HG02852 (cell line): ENCODE measurements around the gene INO80B.
"Not testable (repeated sequence)": the region's sequence is repeated elsewhere in the genome, so short reads cannot be mapped to it uniquely, and the experiment has no call there.

Experiments
- ATAC-seq: cut with Tn5 transposase; IDR thresholded peaks from one replicate; pipeline ENCODE4 v1.9.1; 2021; ENCODE audit warnings: mild to moderate bottlenecking, moderate library complexity; ENCODE audit not compliant: unreplicated experiment

Gene INO80B

GRCh38 chr2:74474899-74475298 lies 20.0 kb downstream of the INO80B start:
- ATAC-seq, result no peak

DNA sequence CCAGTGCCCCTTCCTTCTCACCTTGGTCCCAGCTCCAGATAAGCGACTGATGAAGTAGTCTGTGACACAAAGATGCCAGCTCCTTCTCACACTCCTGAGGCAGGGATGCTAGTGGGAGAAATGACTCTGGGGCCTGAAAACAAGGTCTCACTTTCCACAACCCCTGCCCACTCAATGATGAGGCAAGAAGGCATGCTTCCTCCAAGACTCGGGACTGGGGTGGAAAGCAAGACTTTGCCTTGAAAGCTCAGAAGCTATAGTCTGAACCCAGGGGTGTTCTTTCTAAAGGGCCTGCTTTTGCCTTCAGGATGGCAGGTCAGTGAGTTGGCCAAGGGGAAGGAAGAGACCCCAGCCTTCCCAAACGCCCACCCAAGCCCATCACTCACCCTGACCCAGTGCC lies 26.5 kb downstream of the INO80B start:
- no peak for ATAC-seq

DNA sequence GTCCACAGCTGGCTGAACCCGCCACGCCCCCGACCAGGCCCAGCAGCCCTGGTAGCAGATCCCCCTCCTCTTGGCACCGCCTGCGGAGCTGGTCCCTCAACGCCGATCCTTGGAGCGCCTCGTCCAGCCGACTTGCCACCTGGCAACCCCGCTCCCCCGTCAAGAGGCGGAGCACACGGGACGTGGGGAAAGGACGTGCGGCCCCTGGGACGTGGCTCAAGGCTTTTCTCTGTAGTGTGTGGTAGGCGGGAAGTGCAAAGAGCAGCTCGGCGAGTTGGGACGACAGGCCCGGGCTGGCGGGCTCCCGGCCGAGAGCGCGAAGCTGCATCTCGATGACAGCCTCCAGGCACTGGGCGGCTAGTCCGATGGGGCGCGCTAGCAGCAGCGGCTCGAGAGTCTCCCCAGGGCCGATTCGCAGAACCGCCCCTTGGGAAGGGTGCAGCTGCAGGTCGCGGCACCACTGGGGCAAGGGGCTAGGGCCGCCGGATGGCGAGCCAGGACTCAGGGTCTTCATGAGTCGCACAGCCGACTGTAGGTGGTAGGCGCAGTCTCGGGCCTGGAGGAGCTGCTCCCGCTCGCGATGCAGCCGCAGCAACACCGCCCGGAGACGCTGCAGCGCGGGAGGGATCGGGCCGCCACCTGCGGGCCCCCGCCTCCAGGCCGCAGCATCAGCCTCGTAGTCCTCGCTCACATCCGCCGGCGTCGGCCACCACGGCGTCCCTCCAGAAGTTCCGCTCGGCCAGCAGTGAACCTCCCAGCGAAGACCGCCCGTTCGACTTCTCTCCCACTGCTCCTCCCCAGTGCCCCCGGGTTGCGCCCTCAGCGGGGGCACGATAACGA lies 27.3 kb downstream of the INO80B start:
- peak; percentile 35 for ATAC-seq

DNA sequence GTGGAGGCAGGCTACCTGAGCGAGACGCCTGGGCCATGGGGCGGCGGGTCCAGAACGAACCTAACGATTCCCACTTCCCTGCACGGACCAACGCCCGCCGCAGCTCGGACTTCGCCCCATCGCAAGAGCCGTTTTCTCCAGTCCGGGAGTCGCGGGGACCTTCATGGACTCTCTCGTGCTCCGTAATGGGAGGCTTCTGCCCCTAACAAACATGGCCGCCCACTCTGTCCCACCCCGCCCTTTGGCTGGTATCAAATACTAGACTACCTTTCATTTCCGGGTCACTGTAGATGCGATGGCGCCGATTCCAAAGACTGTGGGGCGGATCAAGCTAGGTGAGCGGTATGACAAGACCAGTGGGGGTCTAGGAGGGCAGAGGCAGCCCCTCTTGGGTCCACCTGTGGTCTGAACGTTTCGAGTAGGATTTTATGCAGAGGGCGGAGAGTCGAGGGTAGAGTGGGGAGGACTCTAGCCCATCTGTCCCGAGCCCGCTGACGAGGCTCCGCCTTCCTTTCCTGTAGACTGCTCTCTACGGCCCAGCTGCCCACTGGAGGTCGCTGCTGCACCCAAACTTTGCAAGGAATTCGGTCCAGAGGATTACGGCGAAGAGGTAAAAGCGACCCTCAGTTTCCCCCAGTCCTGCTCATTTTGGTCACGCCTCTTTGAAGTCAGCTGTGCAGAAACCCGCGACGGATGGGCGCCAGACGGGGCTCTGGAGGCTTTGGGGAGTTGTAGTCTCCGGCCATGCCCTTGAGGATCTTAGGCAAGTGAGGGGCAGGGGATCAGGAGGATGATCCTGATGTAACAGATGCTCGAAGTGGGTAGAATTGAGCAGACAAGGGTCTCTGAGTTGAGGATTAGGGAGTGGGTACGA lies 28.2 kb downstream of the INO80B start, which contains the start of the genes CCDC142 and TTC31:
Gene CCDC142, minus strand, starts transcription at position 198 of the 874 bp plus-strand sequence. Its CDS starts 161 bp downstream, at position 37.
Gene TTC31, plus strand, starts transcription at position 281 of the 874 bp plus-strand sequence. Its CDS starts 15 bp downstream, at position 296.
- ATAC-seq, result peak; percentile 89

DNA sequence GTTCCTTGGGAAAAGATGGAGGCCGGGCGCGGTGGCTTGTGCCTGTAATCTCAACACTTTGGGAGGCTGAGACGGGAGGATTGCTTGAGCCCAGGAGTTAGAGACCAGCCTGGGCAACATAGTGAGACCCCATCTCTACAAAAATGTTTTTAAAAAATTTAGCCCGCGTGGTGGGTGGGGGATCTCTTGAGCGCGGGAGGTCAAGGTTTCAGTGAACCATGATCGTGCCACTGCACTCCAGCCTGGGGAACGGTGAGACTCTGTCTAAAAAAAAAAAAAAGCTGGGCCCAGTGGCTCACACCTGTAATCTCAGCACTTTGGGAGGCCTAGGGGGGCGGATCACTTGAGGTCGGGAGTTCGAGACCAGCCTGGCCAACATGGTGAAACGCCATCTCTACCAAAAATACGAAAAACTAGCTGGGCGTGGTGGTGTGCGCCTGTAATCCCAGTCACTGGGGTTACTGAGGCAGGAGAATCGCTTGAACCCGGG lies 28.8 kb downstream of the INO80B start:
- not testable (repeated sequence) for ATAC-seq

GRCh38 chr2:74486141-74486540 lies 31.3 kb downstream of the INO80B start:
- no peak for ATAC-seq

GRCh38 chr2:74488643-74489481 lies 34.0 kb downstream of the INO80B start:
- no peak for ATAC-seq

- no peak for ATAC-seq
These were observed 35.0 kb downstream of the INO80B start for GRCh38 chr2:74489906-74490305.

DNA sequence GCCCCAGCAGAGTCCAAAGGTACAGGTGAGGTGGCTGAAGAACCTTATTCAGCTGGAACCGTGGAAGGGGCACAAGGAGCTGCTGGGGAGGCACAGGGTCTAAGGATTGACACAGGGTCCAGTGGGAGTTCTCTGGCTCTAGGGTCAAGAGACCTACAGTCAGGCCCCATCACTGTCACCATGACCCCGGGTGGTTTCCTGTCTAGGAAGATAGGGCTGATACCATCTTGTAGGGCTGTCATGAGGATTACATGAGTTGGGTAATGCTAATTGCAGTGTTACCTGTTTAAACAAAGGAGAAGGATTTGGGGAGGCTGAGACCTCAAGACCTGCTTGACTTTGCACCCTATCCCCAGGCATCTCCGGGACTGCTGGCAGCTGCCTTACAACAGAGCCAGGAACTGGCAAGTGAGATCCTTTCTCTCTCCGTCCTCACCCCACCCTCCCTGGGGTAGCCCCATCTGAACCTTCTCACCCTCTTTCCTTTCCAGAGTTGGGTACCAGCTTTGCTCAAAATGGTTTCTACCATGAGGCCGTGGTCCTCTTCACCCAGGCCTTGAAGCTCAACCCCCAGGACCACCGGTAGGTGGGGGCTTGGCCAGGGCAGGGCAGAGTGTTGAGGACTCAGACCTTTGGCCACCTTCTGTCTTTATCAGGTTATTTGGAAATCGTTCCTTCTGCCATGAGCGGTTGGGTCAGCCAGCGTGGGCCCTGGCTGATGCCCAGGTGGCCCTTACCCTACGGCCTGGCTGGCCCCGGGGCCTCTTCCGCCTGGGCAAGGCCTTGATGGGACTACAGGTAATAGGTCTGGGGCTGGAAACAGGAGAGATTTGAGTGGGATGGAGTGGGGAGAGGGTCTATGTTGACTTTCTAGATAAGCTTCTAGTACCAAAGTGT lies 37.0 kb downstream of the INO80B start:
- no peak for ATAC-seq

DNA sequence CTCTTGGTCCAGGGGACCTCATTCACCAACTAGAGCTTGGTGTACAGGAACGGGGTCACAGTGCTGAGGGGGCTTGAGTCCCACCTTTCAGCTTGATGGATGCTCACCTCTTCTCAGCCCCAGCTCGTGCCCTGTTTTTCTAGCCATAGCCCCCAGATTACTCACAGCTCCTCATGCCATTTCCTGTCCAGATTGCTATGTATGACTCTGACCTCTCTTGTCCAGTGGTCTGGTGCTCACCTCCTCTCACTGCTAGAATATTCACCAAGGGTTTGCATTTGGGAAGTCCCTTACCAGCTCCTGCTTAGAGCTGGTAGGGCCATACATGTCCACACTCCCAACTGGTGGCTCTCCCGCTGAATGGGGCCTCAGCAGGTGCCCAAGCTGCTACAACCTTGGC lies 38.7 kb downstream of the INO80B start:
- no peak for ATAC-seq

- no peak for ATAC-seq
These were observed 40.6 kb downstream of the INO80B start for GRCh38 chr2:74495440-74495839.

- no peak for ATAC-seq
These were observed 42.3 kb downstream of the INO80B start for GRCh38 chr2:74496997-74497776.

DNA sequence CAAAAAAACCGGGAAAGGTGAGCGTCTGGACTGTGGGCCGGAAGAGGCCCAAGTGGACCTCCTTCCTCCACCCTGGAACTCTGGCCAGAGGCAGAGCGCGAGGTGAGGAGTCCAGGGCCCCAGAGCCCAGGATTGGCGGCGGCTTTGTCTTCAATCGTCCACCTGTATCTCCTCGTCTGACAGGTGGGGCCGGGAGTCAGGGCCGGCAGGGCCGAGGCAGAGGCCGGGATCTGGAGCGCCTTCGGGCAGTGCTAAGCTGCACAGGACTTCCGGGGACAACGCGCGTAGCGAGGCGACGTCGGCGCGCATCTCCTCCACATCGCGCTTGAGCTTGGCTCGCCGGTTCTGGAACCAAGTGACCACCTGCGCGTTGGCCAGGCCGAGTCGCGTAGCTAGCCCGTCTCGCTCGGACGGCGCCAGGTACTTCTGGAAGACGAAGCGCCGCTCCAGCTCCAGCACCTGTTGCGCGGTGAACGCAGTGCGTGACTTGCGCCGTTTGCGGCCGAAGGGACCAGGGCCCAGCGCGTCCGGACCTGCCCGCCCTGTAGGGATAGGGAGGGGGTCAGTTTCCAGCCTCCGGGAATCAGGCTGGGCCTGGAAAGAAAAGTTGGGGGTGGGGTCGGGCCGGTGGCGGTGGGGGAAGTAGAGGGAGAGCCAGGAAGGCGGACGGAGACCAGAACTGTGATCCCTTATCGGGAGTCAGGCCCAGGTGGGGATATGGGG lies 43.1 kb downstream of the INO80B start:
- no peak for ATAC-seq

DNA sequence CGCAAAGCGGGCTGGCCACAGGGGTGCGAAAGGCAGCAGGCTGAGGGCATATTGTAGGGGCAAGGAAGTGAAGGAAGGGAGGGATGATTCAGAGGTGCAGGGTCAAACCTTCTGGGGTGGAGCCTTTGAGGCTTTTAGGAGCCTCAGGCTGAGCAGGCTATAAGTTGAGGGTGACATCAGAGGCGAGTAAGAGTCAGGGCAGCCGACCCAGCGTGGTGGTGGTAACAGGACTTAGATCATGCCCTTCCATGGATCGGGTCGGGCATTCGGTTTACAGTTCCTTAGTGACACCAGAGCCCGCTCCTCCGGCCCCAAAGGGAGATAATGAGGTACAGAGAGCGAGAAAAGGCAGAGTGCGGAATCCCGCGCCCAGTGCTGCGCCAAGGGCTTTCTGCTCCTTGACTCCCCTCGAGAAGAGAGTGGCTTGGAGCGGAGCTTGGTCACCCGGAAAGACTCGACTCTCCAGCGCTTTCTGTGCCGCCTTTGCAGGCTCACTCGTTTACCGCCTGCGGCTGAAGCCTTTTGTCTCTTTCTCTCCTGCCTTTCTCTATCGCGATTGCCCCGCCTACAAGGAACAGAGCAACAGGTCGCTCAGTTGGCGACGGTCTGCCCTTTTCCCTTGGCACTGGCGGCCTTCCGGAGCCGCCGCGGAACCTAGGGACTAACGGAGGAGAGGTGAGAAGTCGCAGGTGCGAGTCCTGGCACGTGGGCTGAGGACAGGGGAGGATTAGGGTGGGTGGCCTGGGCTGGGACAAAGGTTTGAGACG lies 43.8 kb downstream of the INO80B start:
- no peak for ATAC-seq

DNA sequence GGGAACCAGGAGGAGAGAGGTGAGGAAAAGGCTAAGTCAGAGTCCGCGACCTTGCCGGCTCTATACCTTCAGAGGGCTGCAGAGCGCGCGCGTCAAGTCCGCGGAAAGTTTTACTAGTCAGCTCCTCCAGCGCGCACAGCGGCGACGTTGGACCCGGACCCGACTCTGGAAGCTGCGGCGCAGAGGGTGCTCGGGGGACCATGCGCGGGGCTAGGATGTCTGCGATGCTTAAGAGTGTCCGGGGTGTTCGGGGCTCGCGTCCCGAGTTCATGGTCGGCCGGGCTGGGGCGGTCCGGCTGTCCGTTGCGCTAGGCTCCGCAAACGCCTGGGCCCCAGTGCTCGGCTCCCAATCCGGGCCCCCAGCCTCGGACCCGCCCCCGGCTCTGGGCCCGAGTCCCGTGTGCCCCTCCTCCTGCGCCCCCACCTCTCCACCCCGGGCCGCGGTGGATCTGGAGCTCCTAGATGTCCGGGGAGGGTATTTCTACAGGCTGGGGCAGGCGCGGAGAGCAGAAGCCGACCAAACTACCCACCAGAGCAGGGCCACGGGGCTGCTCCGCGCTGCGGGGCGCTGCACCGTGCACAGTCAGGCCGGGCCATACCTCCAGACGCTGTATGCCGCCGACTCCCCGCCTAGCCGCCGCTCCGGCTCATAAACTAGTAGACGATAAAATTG lies 44.5 kb downstream of the INO80B start, which contains the start of gene LBX2:
Gene LBX2, minus strand, starts transcription at position 337 of the 673 bp plus-strand sequence. Its CDS starts 66 bp downstream, at position 271.
- no peak for ATAC-seq

- ATAC-seq, result no peak
These were observed 45.2 kb downstream of the INO80B start for GRCh38 chr2:74499940-74500577.
